IMR-90 (cell line): ENCODE results near the gene ZBTB40. TPM values are rescaled to one million over a fixed set of nuclear protein-coding genes. Genes with fewer than 3 reads are reported as not detected.

ENCODE experiments used
- ATAC-seq: fragments of 200-7000 bp; cut with Tn5 transposase; 2 replicates; pipeline ENCODE4 v1.9.1; 2020; ENCODE audit warnings: low read depth, mild to moderate bottlenecking, moderate library complexity
- BruUV-seq: library from RNA; stranded (reverse); fragments of 400-500 nt; replicated peaks from 2 replicates; lab custom pipeline; 2021; lab: Mats Ljungman, UMichigan
- CTCF ChIA-PET: fragments of 300-600 bp; formaldehyde crosslinking; extraction: SDS; loops from one replicate; lab custom pipeline; 2021; ENCODE audit warnings: antibody characterized with exemption; lab: Yijun Ruan, JAX
- POLR2A ChIA-PET: fragments of 300-600 bp; sonication (Branson Sonifier 250); formaldehyde crosslinking; loops from one replicate; lab custom pipeline; 2022; ENCODE audit warnings: antibody characterized with exemption; ENCODE audit not compliant: unreplicated experiment; lab: Charles Lee
- DNase-seq: peaks from one replicate; pipeline ENCODE4 v3.0.0; 2013
- H2AFZ ChIP-seq: replicated peaks from 2 replicates; pipeline ENCODE3; 2013; ENCODE audit warnings: low read length, mild to moderate bottlenecking; ENCODE audit not compliant: poor library complexity
- H2AK5ac ChIP-seq: 2 replicates; pipeline ENCODE4 v1.6.1; 2013; ENCODE audit warnings: low read depth, low read length, inconsistent platforms
- H2AK9ac ChIP-seq: replicated peaks from 2 replicates; pipeline ENCODE3; 2013; ENCODE audit warnings: mild to moderate bottlenecking, low read depth, low read length, moderate library complexity; ENCODE audit not compliant: poor library complexity
- H2BK120ac ChIP-seq: 2 replicates; pipeline ENCODE4 v1.6.1; 2013; ENCODE audit warnings: low read depth, low read length, inconsistent platforms
- H2BK15ac ChIP-seq: 3 replicates; pipeline ENCODE4 v1.6.1; 2013; ENCODE audit warnings: low read depth, low read length, inconsistent platforms
- H2BK20ac ChIP-seq: 2 replicates; pipeline ENCODE4 v1.6.1; 2013; ENCODE audit warnings: low read depth, mild to moderate bottlenecking, inconsistent platforms, low read length, moderate library complexity
- H2BK5ac ChIP-seq: 2 replicates; pipeline ENCODE4 v1.6.1; 2013; ENCODE audit warnings: mild to moderate bottlenecking, low read depth, low read length, inconsistent platforms; ENCODE audit not compliant: poor library complexity, severe bottlenecking
- H3K14ac ChIP-seq: replicated peaks from 2 replicates; pipeline ENCODE4 v1.6.1; 2013; ENCODE audit warnings: low read depth, low read length, inconsistent platforms
- H3K18ac ChIP-seq: 2 replicates; pipeline ENCODE4 v1.6.1; 2013; ENCODE audit warnings: low read depth, low read length, control low read depth
- H3K23ac ChIP-seq: 2 replicates; pipeline ENCODE4 v1.6.1; 2013; ENCODE audit warnings: low read depth, low read length, inconsistent platforms
- H3K27ac ChIP-seq: 2 replicates; pipeline ENCODE4 v1.5.1; 2013; ENCODE audit warnings: mild to moderate bottlenecking, control low read depth, low read length; ENCODE audit not compliant: insufficient read depth
- H3K27me3 ChIP-seq: 2 replicates; pipeline ENCODE4 v1.6.1; 2013; ENCODE audit warnings: low read length; ENCODE audit not compliant: control insufficient read depth, insufficient read depth
- H3K36me3 ChIP-seq: 2 replicates; pipeline ENCODE4 v1.6.1; 2013; ENCODE audit warnings: low read length, mixed read lengths; ENCODE audit not compliant: control insufficient read depth, insufficient read depth
- H3K4ac ChIP-seq: 2 replicates; pipeline ENCODE4 v1.6.1; 2013; ENCODE audit warnings: low read depth, low read length, inconsistent platforms
- H3K4me1 ChIP-seq: 2 replicates; pipeline ENCODE4 v1.6.1; 2013; ENCODE audit warnings: low read length, mixed read lengths; ENCODE audit not compliant: control insufficient read depth, insufficient read depth
- H3K4me2 ChIP-seq: 2 replicates; pipeline ENCODE4 v1.6.1; 2013; ENCODE audit warnings: low read depth, mild to moderate bottlenecking, control low read depth, low read length, moderate library complexity
- H3K4me3 ChIP-seq: 2 replicates; pipeline ENCODE4 v1.5.1; 2013; ENCODE audit warnings: low read depth, mild to moderate bottlenecking, control low read depth, low read length, moderate library complexity; ENCODE audit not compliant: insufficient read depth
- H3K56ac ChIP-seq: 2 replicates; pipeline ENCODE4 v1.6.1; 2013; ENCODE audit warnings: low read length, inconsistent platforms; ENCODE audit not compliant: insufficient read depth; ENCODE audit errors: extremely low read depth
- H3K79me1 ChIP-seq, 2 experiments: 2 replicates each; pipeline ENCODE4 v1.6.1; 2013; ENCODE audit warnings: low read length in 2 of 2, inconsistent platforms in 1 of 2, low read depth in 1 of 2
- H3K9ac ChIP-seq: 2 replicates; pipeline ENCODE4 v1.6.1; 2013; ENCODE audit warnings: low read depth, low read length, control low read depth
- H3K9me1 ChIP-seq: 2 replicates; pipeline ENCODE4 v1.6.1; 2013; ENCODE audit warnings: low read length, inconsistent platforms; ENCODE audit not compliant: insufficient read depth
- H3K9me3 ChIP-seq: 2 replicates; pipeline ENCODE4 v1.6.1; 2013; ENCODE audit warnings: low read length; ENCODE audit not compliant: control insufficient read depth, insufficient read depth
- H4K20me1 ChIP-seq: 2 replicates; pipeline ENCODE4 v1.6.1; 2013; ENCODE audit warnings: low read length, inconsistent platforms; ENCODE audit not compliant: insufficient read depth
- H4K5ac ChIP-seq: 2 replicates; pipeline ENCODE4 v1.6.1; 2013; ENCODE audit warnings: mild to moderate bottlenecking, low read depth, low read length, control low read depth
- H4K8ac ChIP-seq, 2 experiments: 2 replicates each; pipeline ENCODE4 v1.6.1; 2013; ENCODE audit warnings: low read depth in 2 of 2, low read length in 2 of 2, control low read depth in 1 of 2, inconsistent platforms in 1 of 2
- H4K91ac ChIP-seq: 2 replicates; pipeline ENCODE4 v1.6.1; 2013; ENCODE audit warnings: low read depth, low read length, inconsistent platforms; ENCODE audit not compliant: insufficient read depth
- BHLHE40 ChIP-seq: fragments of 150-350 bp; IDR thresholded peaks from 2 replicates; pipeline ENCODE4 v1.6.1; 2016; ENCODE audit warnings: mild to moderate bottlenecking, low read depth, low read length
- CEBPB ChIP-seq: IDR thresholded peaks from 2 replicates; pipeline ENCODE4 v1.6.1; 2012; ENCODE audit warnings: low read depth, low read length, improper control_type of control experiment
- CHD1 ChIP-seq: IDR thresholded peaks from 2 replicates; pipeline ENCODE4 v1.6.1; 2012; ENCODE audit warnings: low read depth, low read length, improper control_type of control experiment
- FOS ChIP-seq: fragments of 150-350 bp; IDR thresholded peaks from 2 replicates; pipeline ENCODE4 v1.6.1; 2016; ENCODE audit warnings: low read depth, low read length
- MAFK ChIP-seq: IDR thresholded peaks from 2 replicates; pipeline ENCODE4 v1.6.1; 2012; ENCODE audit warnings: low read depth, low read length, improper control_type of control experiment
- MAZ ChIP-seq: IDR thresholded peaks from 2 replicates; pipeline ENCODE4 v1.6.1; 2012; ENCODE audit warnings: low read depth, mild to moderate bottlenecking, low read length, improper control_type of control experiment, moderate library complexity, borderline replicate concordance
- MXI1 ChIP-seq: IDR thresholded peaks from 2 replicates; pipeline ENCODE4 v1.6.1; 2012; ENCODE audit warnings: low read depth, mild to moderate bottlenecking, low read length, moderate library complexity, borderline replicate concordance
- NFE2L2 ChIP-seq: fragments of 150-350 bp; IDR thresholded peaks from 2 replicates; pipeline ENCODE4 v1.6.1; 2016; ENCODE audit warnings: low read depth, mild to moderate bottlenecking, low read length
- POLR2A ChIP-seq: IDR thresholded peaks from 2 replicates; pipeline ENCODE4 v1.6.1; 2012; ENCODE audit warnings: mild to moderate bottlenecking, low read depth, low read length
- RAD21 ChIP-seq: IDR thresholded peaks from 2 replicates; pipeline ENCODE4 v1.6.1; 2012; ENCODE audit warnings: low read length, improper control_type of control experiment
- RCOR1 ChIP-seq: IDR thresholded peaks from 2 replicates; pipeline ENCODE4 v1.6.1; 2012; ENCODE audit warnings: mild to moderate bottlenecking, low read length, improper control_type of control experiment; ENCODE audit not compliant: insufficient replicate concordance
- RFX5 ChIP-seq: IDR thresholded peaks from 2 replicates; pipeline ENCODE4 v1.8.0; 2012; ENCODE audit warnings: low read depth, mild to moderate bottlenecking, low read length, moderate library complexity
- SMC3 ChIP-seq: fragments of 150-350 bp; IDR thresholded peaks from 2 replicates; pipeline ENCODE4 v1.6.1; 2016; ENCODE audit warnings: low read depth, mild to moderate bottlenecking, antibody characterized with exemption, low read length, moderate library complexity
- WGBS, 2 experiments: methylation state at CpG; one replicate each; pipeline versions ENCODE4 v1.1.5 to v1.1.7; 2013; ENCODE audit warnings: missing lambda C conversion rate in 2 of 2; ENCODE audit not compliant: insufficient read length in 1 of 2; ENCODE audit errors: extremely low coverage in 2 of 2; 5-methylcytosine and 5-hydroxymethylcytosine counted together
- dilution Hi-C: fragments of 300-500 bp; cut with HindIII; formaldehyde crosslinking; loops from one replicate; pipeline ENCODE4 v1.14.3; 2018; ENCODE audit warnings: low sequenced_read_pairs; ENCODE audit not compliant: unreplicated experiment
- in situ Hi-C: fragments of 300-500 bp; cut with MboI; formaldehyde crosslinking; loops from 3 replicates; pipeline ENCODE4 v1.14.3; 2019; ENCODE audit warnings: low sequenced_read_pairs, inconsistent platforms, mixed read lengths
- intact Hi-C: fragments of 100-400 bp; cut with micrococcal nuclease; formaldehyde crosslinking; loops from 2 replicates; pipeline ENCODE4 v1.10.0; 2022
- polyA plus RNA-seq, 3 experiments: library from polyadenylated mRNA; depleted of rRNA; stranded (reverse); fragments of >200 nt; gene quantifications; 2 replicates each; pipeline ENCODE4 v1.2.3, GENCODE V29; 2012; ENCODE audit warnings: low replicate concordance in 1 of 3
- total RNA-seq: library from RNA; depleted of rRNA; stranded (reverse); fragments of >200 nt; gene quantifications from 2 replicates; pipeline ENCODE4 v1.2.3, GENCODE V29; 2012
- TF ChIP-seq, protein P1 (sequence below): fragments of 150-350 bp; IDR thresholded peaks from 2 replicates; pipeline ENCODE4 v1.6.1; 2016; ENCODE audit warnings: low read depth, mild to moderate bottlenecking, low read length, moderate library complexity, borderline replicate concordance
- TF ChIP-seq, protein P2 (sequence below): fragments of 150-350 bp; IDR thresholded peaks from 2 replicates; pipeline ENCODE4 v1.6.1; 2017; ENCODE audit warnings: mild to moderate bottlenecking, antibody characterized with exemption, low read length, low read depth
- TF ChIP-seq, protein P3 (sequence below): conservative IDR thresholded peaks from 2 replicates; pipeline ENCODE4 v1.5.1; 2012; ENCODE audit warnings: mild to moderate bottlenecking, low read depth, low read length, improper control_type of control experiment

ZBTB40 gene
- total and polyA plus RNA-seq, 2 of the 4 experiments (the other 2 are of a cell fraction), result 6.0 to 9.7 TPM

DNA sequence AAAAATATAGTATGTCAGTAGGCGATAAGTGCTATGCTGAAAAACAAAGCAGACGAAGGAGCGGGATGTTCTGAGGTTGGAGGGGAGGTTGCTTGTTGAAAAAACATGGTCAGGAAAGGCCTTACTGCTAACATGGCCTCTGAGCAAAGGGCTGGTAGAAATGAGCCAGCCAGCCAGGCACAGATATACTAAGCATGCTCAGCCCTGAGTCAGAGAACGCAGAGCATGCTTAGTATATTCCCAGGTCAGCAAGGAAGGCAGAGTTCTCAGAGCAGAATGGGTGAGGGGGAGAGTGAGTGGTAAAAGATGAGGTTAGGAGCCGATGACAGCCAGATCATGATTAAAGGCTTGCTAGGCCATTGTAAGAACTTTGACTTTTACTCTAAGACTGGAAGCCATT lies 36.7 kb downstream of the ZBTB40 start:
- H3K23ac ChIP-seq, result no peak overlapping the region
- CTCF ChIA-PET, result no interaction called here

More for the DNA sequence above, 36.7 kb downstream of the ZBTB40 start:
- Histone ChIP-seq H3K27me3 (no peaks in the 10 kb centered on the region), H4K20me1 (peaks cover 8% of the 10 kb centered on the region; the same call in 1 of the 2 replicates), H2AK5ac (no peak overlapping the region), H3K27ac (no peak overlapping the region), H3K4me2 (no peak overlapping the region), H3K9ac (no peak overlapping the region), H2BK120ac (no peak overlapping the region), H3K4me3 (no peak overlapping the region), H4K5ac (no peak overlapping the region), H3K4ac (no peak overlapping the region), H3K9me3 (no peaks in the 10 kb centered on the region), H3K14ac (no peak overlapping the region), H2AFZ (no peak overlapping the region), H2AK9ac (no peak overlapping the region), H3K56ac (no peak overlapping the region), H4K91ac (no peak overlapping the region), H4K8ac (no peak overlapping the region), H3K9me1 (0 out of 2 replicates have a peak, but pooled peaks cover 3% of the 10 kb centered on the region), H2BK15ac (no peak overlapping the region), H3K18ac (no peak overlapping the region), H3K36me3 (no peaks in the 10 kb centered on the region; the same call in 1 of the 2 replicates), H2BK20ac (no peak overlapping the region), H3K4me1 (no peaks in the 10 kb centered on the region), H3K79me1 (peaks cover 16 to 17% of the 10 kb centered on the region in 2 experiments), H2BK5ac (no peak overlapping the region)
- dilution Hi-C loops (no loop called here), intact Hi-C loops (no loop called here), in situ Hi-C loops (no loop called here)
- TF ChIP-seq FOS (no peak), MAFK (no peak), RFX5 (no peak), SMC3 (no peak), MAZ (no peak), POLR2A (no peak), BHLHE40 (no peak), RAD21 (no peak), RCOR1 (no peak), CHD1 (no peak), CEBPB (no peak), MXI1 (no peak), NFE2L2 (no peak)
- TF ChIP-seq, protein P1, sequence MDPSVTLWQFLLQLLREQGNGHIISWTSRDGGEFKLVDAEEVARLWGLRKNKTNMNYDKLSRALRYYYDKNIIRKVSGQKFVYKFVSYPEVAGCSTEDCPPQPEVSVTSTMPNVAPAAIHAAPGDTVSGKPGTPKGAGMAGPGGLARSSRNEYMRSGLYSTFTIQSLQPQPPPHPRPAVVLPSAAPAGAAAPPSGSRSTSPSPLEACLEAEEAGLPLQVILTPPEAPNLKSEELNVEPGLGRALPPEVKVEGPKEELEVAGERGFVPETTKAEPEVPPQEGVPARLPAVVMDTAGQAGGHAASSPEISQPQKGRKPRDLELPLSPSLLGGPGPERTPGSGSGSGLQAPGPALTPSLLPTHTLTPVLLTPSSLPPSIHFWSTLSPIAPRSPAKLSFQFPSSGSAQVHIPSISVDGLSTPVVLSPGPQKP, result no peak
- TF ChIP-seq, protein P2, sequence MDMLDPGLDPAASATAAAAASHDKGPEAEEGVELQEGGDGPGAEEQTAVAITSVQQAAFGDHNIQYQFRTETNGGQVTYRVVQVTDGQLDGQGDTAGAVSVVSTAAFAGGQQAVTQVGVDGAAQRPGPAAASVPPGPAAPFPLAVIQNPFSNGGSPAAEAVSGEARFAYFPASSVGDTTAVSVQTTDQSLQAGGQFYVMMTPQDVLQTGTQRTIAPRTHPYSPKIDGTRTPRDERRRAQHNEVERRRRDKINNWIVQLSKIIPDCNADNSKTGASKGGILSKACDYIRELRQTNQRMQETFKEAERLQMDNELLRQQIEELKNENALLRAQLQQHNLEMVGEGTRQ, result no peak
- TF ChIP-seq, protein P3, sequence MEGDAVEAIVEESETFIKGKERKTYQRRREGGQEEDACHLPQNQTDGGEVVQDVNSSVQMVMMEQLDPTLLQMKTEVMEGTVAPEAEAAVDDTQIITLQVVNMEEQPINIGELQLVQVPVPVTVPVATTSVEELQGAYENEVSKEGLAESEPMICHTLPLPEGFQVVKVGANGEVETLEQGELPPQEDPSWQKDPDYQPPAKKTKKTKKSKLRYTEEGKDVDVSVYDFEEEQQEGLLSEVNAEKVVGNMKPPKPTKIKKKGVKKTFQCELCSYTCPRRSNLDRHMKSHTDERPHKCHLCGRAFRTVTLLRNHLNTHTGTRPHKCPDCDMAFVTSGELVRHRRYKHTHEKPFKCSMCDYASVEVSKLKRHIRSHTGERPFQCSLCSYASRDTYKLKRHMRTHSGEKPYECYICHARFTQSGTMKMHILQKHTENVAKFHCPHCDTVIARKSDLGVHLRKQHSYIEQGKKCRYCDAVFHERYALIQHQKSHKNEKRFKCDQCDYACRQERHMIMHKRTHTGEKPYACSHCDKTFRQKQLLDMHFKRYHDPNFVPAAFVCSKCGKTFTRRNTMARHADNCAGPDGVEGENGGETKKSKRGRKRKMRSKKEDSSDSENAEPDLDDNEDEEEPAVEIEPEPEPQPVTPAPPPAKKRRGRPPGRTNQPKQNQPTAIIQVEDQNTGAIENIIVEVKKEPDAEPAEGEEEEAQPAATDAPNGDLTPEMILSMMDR, result no peak
- DNase-seq, result peak; percentile 31
- no CpG with 5 or more reads among the region's 5 CpGs for WGBS, 2 experiments
- POLR2A ChIA-PET, result no interaction called here
- no TSS peak for BruUV-seq
- peak; percentile 77 for ATAC-seq
